ENCODE data around the gene ACTN2. TPM values are rescaled to one million over a fixed set of nuclear protein-coding genes. Genes with fewer than 3 reads are reported as not detected.
A peak's percentile ranks its signal among the peaks of the same experiment; 100 is the strongest.

The ACTN2 gene
- total RNA-seq, 8 experiments from 2014 or later = 0.35 to 5.0 (median 2.4) TPM; not detected in 1

DNA sequence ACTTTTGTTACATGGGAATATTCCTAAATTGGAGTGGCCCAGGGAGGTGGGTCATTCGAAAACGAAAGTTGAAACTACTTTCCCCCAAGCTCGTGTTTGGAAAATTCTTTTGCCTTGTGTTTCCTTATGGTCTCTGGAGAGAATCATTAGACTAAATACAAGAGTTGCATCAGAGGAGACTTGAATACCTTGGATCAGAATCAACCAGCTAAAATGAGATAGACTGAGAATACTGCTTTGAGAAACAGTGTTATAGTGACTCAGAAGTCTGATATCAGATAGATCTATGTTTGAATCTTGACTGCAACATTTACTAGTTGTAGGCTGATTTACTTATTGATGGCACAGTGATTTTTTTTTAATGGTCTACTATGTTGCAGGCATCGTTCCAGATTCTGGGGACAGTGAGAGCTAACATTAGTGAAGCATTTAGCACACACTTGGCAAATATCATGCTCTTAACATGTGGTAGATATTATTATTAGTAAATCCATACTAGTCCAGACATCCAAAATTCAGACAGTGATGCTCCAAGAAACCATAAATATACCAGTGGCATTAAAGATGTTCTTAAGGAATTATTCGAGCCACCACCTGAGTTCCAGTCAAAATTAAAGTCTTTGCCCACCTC is 12.9 kb upstream of the ACTN2 start:
- ATAC-seq (replicated peaks in 6 of 8) = no peak
- Histone ChIP-seq H3K27ac (no peak overlapping the region), H3K4me3 (no peak overlapping the region), H3K4me1 (replicated peaks in 1 of 2) (no peaks in the 10 kb centered on the region)
- in situ Hi-C loops (cut with MboI; ENCODE audit: low pct_unique_long_range_greater_than_20kb in 2 of 9, low sequenced_read_pairs in 9 of 9, unreplicated experiment in 9 of 9) = no loop called here
- WGBS, 10 experiments = 0 to 93% (median 55%) methylated on average over 1 to 5 of the region's 5 CpGs

GRCh38 chr1:236677641-236678235 is 8.6 kb upstream of the ACTN2 start:
- 0 to 93% (median 60%) methylated on average over 1 to 3 of the region's 3 CpGs; no CpG with 5 or more reads in 4 of the 10 experiments for WGBS, 10 experiments
- no peak for ATAC-seq (replicated peaks in 6 of 8)
- Histone ChIP-seq H3K4me1 (replicated peaks in 1 of 2) (no peaks in the 10 kb centered on the region), H3K4me3 (no peak overlapping the region), H3K27ac (no peak overlapping the region)
- in situ Hi-C loops (cut with MboI; ENCODE audit: low pct_unique_long_range_greater_than_20kb in 2 of 9, low sequenced_read_pairs in 9 of 9, unreplicated experiment in 9 of 9) = no loop called here

DNA sequence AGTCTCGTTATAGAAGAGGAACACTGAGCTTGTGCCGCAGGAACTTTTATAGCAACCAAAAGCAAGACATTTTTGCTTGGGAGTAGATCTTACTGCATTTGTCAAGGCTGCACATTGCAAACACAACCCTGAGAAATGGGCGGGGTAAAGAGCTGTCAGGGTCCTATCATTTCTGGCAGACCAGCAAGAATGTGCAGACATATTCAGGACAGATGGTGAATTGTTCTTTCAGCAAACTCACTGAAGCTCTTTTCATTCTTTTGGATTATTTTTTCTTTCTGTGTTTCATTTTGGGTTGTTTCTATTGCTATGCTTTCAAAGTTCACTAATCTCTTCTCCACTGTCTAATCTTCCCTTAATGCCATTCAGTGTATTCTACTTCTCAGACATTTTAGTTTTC is 5.1 kb upstream of the ACTN2 start:
- Histone ChIP-seq H3K4me1 (replicated peaks in 1 of 2) (no peaks in the 10 kb centered on the region), H3K27ac (no peak overlapping the region), H3K4me3 (no peak overlapping the region)
- ATAC-seq (replicated peaks in 6 of 8) = peak in 2 of 8 experiments; percentile 12 to 66
- in situ Hi-C loops (cut with MboI; ENCODE audit: low pct_unique_long_range_greater_than_20kb in 2 of 9, low sequenced_read_pairs in 9 of 9, unreplicated experiment in 9 of 9) = no loop called here
- 0 to 92% (median 78%) methylated on average over 1 to 3 of the region's 3 CpGs for WGBS, 10 experiments

DNA sequence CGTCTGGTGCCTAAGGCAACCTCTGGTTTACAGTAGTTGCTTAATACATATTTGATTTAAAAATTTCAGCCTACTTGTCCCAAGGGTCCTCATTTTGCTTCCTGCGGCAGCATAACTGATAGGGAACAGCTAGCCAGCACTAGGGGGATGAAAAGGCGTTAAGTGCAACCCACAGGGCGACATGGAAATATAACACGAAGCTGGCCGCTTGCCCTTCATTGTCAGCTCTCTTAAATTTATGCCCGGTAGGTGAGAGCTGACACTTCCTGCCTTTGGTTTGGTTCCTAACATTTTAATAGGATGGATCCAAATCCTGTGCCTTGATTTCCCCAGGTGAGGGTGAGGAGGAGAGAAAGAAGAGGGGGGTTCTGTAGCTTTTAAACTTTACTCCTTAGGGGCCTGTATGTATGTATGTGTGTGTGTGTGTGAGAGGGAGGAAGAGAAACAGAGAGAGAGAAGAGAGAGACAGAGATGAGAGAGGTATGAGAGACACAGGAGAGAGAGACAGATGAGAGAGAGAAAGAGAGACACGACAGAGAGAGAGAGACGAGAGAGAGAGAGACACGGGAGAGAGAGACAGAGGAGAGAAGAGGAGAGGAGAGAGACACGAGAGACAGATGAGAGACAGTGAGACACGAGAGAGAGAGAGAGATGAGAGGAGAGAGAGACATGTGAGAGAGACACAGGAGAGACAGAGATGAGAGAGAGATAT is 938 bp upstream of the ACTN2 start:
- WGBS, 10 experiments = 62 to 97% (median 89%) methylated on average over 5 to 12 of the region's 12 CpGs
- no peak overlapping the region for H3K27ac ChIP-seq
- in situ Hi-C loops (cut with MboI; ENCODE audit: low pct_unique_long_range_greater_than_20kb in 2 of 9, low sequenced_read_pairs in 9 of 9, unreplicated experiment in 9 of 9) = no loop called here
- ATAC-seq (replicated peaks in 6 of 8) = no peak
- H3K4me1 ChIP-seq (replicated peaks in 1 of 2) = peaks cover 7% of the 10 kb centered on the region in 2 donors
- no peak overlapping the region for H3K4me3 ChIP-seq

DNA sequence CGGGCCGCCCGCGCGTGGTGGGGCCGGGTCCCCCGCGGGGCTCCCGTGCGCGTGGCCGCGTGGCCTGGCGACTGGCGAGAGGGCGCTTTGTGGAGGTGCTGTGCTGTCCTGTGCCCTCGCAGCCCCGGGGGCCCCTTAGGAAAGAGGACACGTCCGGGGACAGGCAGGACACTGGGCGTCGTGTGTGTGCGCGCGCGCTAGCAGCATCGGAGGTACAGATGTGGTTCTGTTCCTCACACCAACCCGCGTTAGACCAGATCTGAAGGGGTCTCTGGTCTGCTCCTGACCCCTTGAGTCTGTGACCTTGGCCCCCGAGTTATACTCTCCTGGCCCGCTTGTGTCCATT is 489 bp downstream of the ACTN2 start:
- peak in 5 of 8 experiments; percentile 47 to 60 (median 53) for ATAC-seq (replicated peaks in 6 of 8)
- Histone ChIP-seq H3K4me1 (replicated peaks in 1 of 2) (peaks cover 7% of the 10 kb centered on the region in 2 donors), H3K27ac (no peak overlapping the region), H3K4me3 (peak overlapping the region; percentile 48 to 69 (median 51))
- 0 to 80% (median 10%) methylated on average over 1 to 8 of the region's 31 CpGs; no CpG with 5 or more reads in 5 of the 10 experiments for WGBS, 10 experiments
- in situ Hi-C loops (cut with MboI; ENCODE audit: low pct_unique_long_range_greater_than_20kb in 2 of 9, low sequenced_read_pairs in 9 of 9, unreplicated experiment in 9 of 9) = no loop called here

DNA sequence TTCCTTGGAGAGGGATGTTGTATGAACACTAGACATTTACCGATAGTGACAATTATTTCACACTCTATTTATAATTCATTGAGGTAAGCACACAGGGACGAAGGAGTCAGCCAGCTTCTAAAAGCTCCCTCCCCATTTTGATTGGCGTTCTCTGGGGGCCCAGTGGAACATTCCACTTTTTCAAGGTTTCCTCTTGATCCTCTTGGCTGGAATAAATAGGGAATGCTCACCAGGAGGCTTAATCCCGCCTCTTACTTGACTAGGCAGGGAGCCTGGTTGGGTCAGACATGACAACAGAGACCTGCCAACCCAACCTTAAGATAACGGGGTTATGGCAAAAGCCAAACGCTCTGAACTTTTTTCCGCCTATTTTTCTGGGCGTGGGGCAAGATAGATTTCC is 974 bp downstream of the ACTN2 start:
- ATAC-seq (replicated peaks in 6 of 8) = peak in 5 of 8 experiments; percentile 0 to 12 (median 1)
- H3K27ac ChIP-seq = no peak overlapping the region
- peaks cover 7% of the 10 kb centered on the region in 2 donors for H3K4me1 ChIP-seq (replicated peaks in 1 of 2)
- peak overlapping the region; percentile 48 to 69 (median 51) for H3K4me3 ChIP-seq
- WGBS, 10 experiments = 28 to 77% (median 59%) methylated on average over 2 to 8 of the region's 8 CpGs
- in situ Hi-C loops (cut with MboI; ENCODE audit: low pct_unique_long_range_greater_than_20kb in 2 of 9, low sequenced_read_pairs in 9 of 9, unreplicated experiment in 9 of 9) = no loop called here

GRCh38 chr1:236688705-236689104 is 2.4 kb downstream of the ACTN2 start:
- no peak for ATAC-seq (replicated peaks in 6 of 8)
- Histone ChIP-seq H3K4me1 (replicated peaks in 1 of 2) (peaks cover 7% of the 10 kb centered on the region in 2 donors), H3K27ac (no peak overlapping the region), H3K4me3 (no peak overlapping the region)
- in situ Hi-C loops (cut with MboI; ENCODE audit: low pct_unique_long_range_greater_than_20kb in 2 of 9, low sequenced_read_pairs in 9 of 9, unreplicated experiment in 9 of 9) = no loop called here
- 57 to 100% (median 88%) methylated on average over 1 to 4 of the region's 4 CpGs; no CpG with 5 or more reads in 2 of the 10 experiments for WGBS, 10 experiments

DNA sequence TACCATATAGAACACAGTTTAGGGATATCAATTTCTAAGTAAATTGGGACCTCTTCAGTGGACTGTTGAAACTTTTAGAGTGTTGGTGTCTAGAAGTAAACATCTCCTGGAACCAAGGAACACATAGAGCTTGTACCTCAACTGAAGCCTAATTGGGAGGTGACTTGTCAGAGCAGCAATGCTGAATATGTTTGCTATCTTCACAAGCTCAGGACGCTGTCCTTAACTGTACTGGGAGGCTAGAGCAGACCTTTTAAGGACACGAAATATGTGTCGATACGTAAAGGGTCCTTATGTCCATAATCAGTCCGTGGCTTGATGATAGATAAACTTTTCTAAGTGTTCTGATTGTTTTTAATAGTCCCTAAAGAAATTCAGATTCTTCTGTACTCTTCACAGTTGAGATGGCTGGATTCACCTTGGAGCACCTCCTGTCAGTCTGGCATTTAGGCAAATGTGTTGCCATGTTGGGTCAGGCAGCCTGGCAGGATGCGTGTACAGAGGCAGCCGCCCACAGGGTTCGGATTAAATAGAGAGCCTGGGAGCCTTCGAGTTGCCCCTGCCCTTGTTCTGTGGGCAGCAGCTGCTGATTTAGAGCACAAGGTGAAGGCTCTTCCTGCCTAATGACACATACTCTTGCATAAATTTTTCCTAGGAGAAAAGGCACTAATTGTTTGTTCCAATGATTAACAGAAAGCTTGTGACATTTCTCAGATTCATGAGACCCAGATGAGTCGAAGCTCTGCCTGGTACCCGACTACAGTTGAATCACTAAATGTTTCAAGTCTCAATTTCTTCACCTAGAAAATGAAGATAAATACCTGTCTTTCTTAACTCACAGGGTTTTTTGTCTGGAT is 3.6 kb downstream of the ACTN2 start:
- Histone ChIP-seq H3K4me1 (replicated peaks in 1 of 2) (peaks cover 7% of the 10 kb centered on the region in 2 donors), H3K4me3 (no peak overlapping the region), H3K27ac (no peak overlapping the region)
- peak in 1 of 8 experiments; percentile 3 for ATAC-seq (replicated peaks in 6 of 8)
- WGBS, 10 experiments = 10 to 89% (median 64%) methylated on average over 3 to 11 of the region's 11 CpGs
- in situ Hi-C loops (cut with MboI; ENCODE audit: low pct_unique_long_range_greater_than_20kb in 2 of 9, low sequenced_read_pairs in 9 of 9, unreplicated experiment in 9 of 9) = no loop called here

GRCh38 chr1:236691348-236691747 is 5.0 kb downstream of the ACTN2 start:
- H3K27ac ChIP-seq = no peak overlapping the region
- in situ Hi-C loops (cut with MboI; ENCODE audit: low pct_unique_long_range_greater_than_20kb in 2 of 9, low sequenced_read_pairs in 9 of 9, unreplicated experiment in 9 of 9) = no loop called here
- WGBS, 10 experiments = 0 to 100% (median 92%) methylated on average over 1 to 5 of the region's 5 CpGs; no CpG with 5 or more reads in 2 of the 10 experiments

DNA sequence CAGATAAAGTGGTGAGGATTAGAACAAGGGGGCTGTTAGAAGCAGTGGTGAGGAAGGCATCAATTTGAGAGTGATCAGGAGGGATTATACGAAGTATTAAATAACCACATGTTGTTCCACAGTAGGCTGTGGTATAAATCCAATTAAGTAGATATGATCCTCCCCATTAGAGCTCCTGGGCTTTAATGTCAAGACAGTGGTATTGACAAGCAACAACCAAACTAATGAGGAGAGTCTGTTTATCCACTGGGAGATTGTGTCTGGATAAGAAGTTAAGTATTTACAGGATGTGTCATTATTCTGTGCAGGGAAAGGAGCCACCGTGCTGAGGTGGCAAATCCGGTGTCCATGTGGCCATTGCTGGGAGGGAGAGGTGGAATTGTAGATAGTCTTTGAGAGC is 5.8 kb downstream of the ACTN2 start:
- Histone ChIP-seq H3K4me3 (no peak overlapping the region), H3K4me1 (replicated peaks in 1 of 2) (peaks cover 5% of the 10 kb centered on the region in 2 donors), H3K27ac (no peak overlapping the region)
- in situ Hi-C loops (cut with MboI; ENCODE audit: low pct_unique_long_range_greater_than_20kb in 2 of 9, low sequenced_read_pairs in 9 of 9, unreplicated experiment in 9 of 9) = no loop called here
- ATAC-seq (replicated peaks in 6 of 8) = no peak
- WGBS, 10 experiments = 6 to 100% (median 86%) methylated on average over 2 to 3 of the region's 3 CpGs; no CpG with 5 or more reads in 3 of the 10 experiments

More at GRCh38 chr1:236691348-236691747, 5.0 kb downstream of the ACTN2 start:
- ATAC-seq (replicated peaks in 6 of 8) = no peak
- H3K4me3 ChIP-seq = no peak overlapping the region
- H3K4me1 ChIP-seq (replicated peaks in 1 of 2) = peaks cover 7% of the 10 kb centered on the region in 2 donors

DNA sequence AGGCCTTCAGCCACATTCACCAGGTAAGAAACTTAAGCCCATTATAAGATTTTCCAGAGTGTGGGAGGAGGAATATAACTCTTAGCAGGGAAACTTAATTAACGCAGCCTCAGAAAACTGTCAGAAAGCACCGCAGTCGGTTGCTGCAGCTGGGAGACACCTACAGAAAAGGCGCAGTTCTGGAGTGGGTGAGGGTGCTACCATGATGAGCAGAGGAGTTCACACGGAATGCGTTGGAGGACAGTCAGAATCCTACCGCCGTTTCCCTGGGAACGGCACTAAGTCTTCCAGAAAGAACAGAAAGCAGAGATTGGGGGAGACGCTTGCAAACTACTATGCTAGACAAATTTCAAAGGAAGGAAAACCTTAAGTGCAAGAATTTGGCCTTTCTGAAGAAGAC is 6.4 kb downstream of the ACTN2 start:
- H3K4me3 ChIP-seq = no peak overlapping the region
- WGBS, 10 experiments = 0 to 100% (median 92%) methylated on average over 1 to 10 of the region's 10 CpGs
- ATAC-seq (replicated peaks in 6 of 8) = peak in 1 of 8 experiments; percentile 22
- H3K4me1 ChIP-seq (replicated peaks in 1 of 2) = no peaks in the 10 kb centered on the region
- in situ Hi-C loops (cut with MboI; ENCODE audit: low pct_unique_long_range_greater_than_20kb in 2 of 9, low sequenced_read_pairs in 9 of 9, unreplicated experiment in 9 of 9) = no loop called here
- H3K27ac ChIP-seq = no peak overlapping the region

- no peaks in the 10 kb centered on the region for H3K4me1 ChIP-seq (replicated peaks in 1 of 2)
- in situ Hi-C loops (cut with MboI; ENCODE audit: low pct_unique_long_range_greater_than_20kb in 2 of 9, low sequenced_read_pairs in 9 of 9, unreplicated experiment in 9 of 9) = no loop called here
- ATAC-seq (replicated peaks in 6 of 8) = peak in 1 of 8 experiments; percentile 28
- H3K4me3 ChIP-seq = no peak overlapping the region
- H3K27ac ChIP-seq = no peak overlapping the region
- WGBS, 10 experiments = 25 to 100% (median 85%) methylated on average over 2 to 6 of the region's 6 CpGs; no CpG with 5 or more reads in 2 of the 10 experiments
Observed at GRCh38 chr1:236699366-236699765, 13.1 kb downstream of the ACTN2 start.

Measured in motor neuron (in vitro differentiated cells).